ENCODE results near the gene C4B. TPM values are rescaled to one million over a fixed set of nuclear protein-coding genes. Genes with fewer than 3 reads are reported as not detected.
A peak's percentile ranks its signal among the peaks of the same experiment; 100 is the strongest.
"Not testable (repeated sequence)": the region's sequence is repeated elsewhere in the genome, so short reads cannot be mapped to it uniquely, and the experiment has no call there.

C4B gene
- total and polyA plus RNA-seq, 2 donors: 47.4 to 262 TPM

- peaks cover 18 to 24% of the 10 kb centered on the region in 2 donors for H3K4me1 ChIP-seq (ENCODE audit: control insufficient read depth in 2 of 2, insufficient read depth in 2 of 2, low read length in 2 of 2)
- peaks cover 52 to 54% of the 10 kb centered on the region in 2 donors for H3K36me3 ChIP-seq (ENCODE audit: control insufficient read depth in 2 of 2, insufficient read depth in 2 of 2, low read length in 1 of 2)
- WGBS: 96% methylated on average over 17 of the region's 17 CpGs
- no peak for DNase-seq (ENCODE audit: low read depth in 6 of 9, low spot score in 9 of 9)
- peaks cover 1 to 3% of the 10 kb centered on the region in 2 donors for H3K9me3 ChIP-seq (ENCODE audit: control insufficient read depth in 2 of 2, insufficient read depth in 1 of 2, low read length in 1 of 2)
- no peaks in the 10 kb centered on the region for H3K27me3 ChIP-seq (ENCODE audit: control insufficient read depth in 2 of 2, insufficient read depth in 1 of 2, low read length in 1 of 2)
- no peak overlapping the region for H3K4me3 ChIP-seq (ENCODE audit: low read length in 2 of 2)
- H3K27ac ChIP-seq (ENCODE audit: low read depth in 1 of 2, low read length in 1 of 2): no peak overlapping the region
Measured at GRCh38 chr6:31969712-31970603, 44.6 kb upstream of the C4B start.

GRCh38 chr6:31970604-31971271 lies 43.9 kb upstream of the C4B start:
- Histone ChIP-seq H3K36me3 (ENCODE audit: control insufficient read depth in 2 of 2, insufficient read depth in 2 of 2, low read length in 1 of 2) (peaks cover 47 to 48% of the 10 kb centered on the region in 2 donors), H3K4me3 (ENCODE audit: low read length in 2 of 2) (peak overlapping the region; percentile 78 to 99), H3K9me3 (ENCODE audit: control insufficient read depth in 2 of 2, insufficient read depth in 1 of 2, low read length in 1 of 2) (peaks cover 1 to 3% of the 10 kb centered on the region in 2 donors), H3K27me3 (ENCODE audit: control insufficient read depth in 2 of 2, insufficient read depth in 1 of 2, low read length in 1 of 2) (no peaks in the 10 kb centered on the region), H3K4me1 (ENCODE audit: control insufficient read depth in 2 of 2, insufficient read depth in 2 of 2, low read length in 2 of 2) (peaks cover 18 to 24% of the 10 kb centered on the region in 2 donors), H3K27ac (ENCODE audit: low read depth in 1 of 2, low read length in 1 of 2) (peak overlapping the region; percentile 99)
- no peak for DNase-seq (ENCODE audit: low read depth in 6 of 9, low spot score in 9 of 9)
- WGBS: 94% methylated on average over 18 of the region's 18 CpGs

- no peak for DNase-seq (ENCODE audit: low read depth in 6 of 9, low spot score in 9 of 9)
- Histone ChIP-seq H3K4me1 (ENCODE audit: control insufficient read depth in 2 of 2, insufficient read depth in 2 of 2, low read length in 2 of 2) (peaks cover 18 to 24% of the 10 kb centered on the region in 2 donors), H3K27me3 (ENCODE audit: control insufficient read depth in 2 of 2, insufficient read depth in 1 of 2, low read length in 1 of 2) (no peaks in the 10 kb centered on the region), H3K9me3 (ENCODE audit: control insufficient read depth in 2 of 2, insufficient read depth in 1 of 2, low read length in 1 of 2) (peaks cover 1 to 3% of the 10 kb centered on the region in 2 donors), H3K4me3 (ENCODE audit: low read length in 2 of 2) (peak overlapping the region; percentile 78 to 99), H3K27ac (ENCODE audit: low read depth in 1 of 2, low read length in 1 of 2) (peak overlapping the region; percentile 99), H3K36me3 (ENCODE audit: control insufficient read depth in 2 of 2, insufficient read depth in 2 of 2, low read length in 1 of 2) (peaks cover 41% of the 10 kb centered on the region in 2 donors)
- WGBS: 31% methylated on average over 29 of the region's 29 CpGs
Measured at GRCh38 chr6:31971279-31971992, 43.2 kb upstream of the C4B start.

- Histone ChIP-seq H3K4me1 (ENCODE audit: control insufficient read depth in 2 of 2, insufficient read depth in 2 of 2, low read length in 2 of 2) (peaks cover 18 to 24% of the 10 kb centered on the region in 2 donors), H3K4me3 (ENCODE audit: low read length in 2 of 2) (peak within 1 kb of the TSS; percentile 78 to 99), H3K9me3 (ENCODE audit: control insufficient read depth in 2 of 2, insufficient read depth in 1 of 2, low read length in 1 of 2) (peaks cover 1 to 3% of the 10 kb centered on the region in 2 donors), H3K27me3 (ENCODE audit: control insufficient read depth in 2 of 2, insufficient read depth in 1 of 2, low read length in 1 of 2) (no peaks in the 10 kb centered on the region), H3K36me3 (ENCODE audit: control insufficient read depth in 2 of 2, insufficient read depth in 2 of 2, low read length in 1 of 2) (peaks cover 34% of the 10 kb centered on the region in 2 donors), H3K27ac (ENCODE audit: low read depth in 1 of 2, low read length in 1 of 2) (peak within 1 kb of the TSS; percentile 99)
- under 1% methylated on average over 62 of the region's 62 CpGs for WGBS
- peak; percentile 95 to 99 (median 96) for DNase-seq (ENCODE audit: low read depth in 6 of 9, low spot score in 9 of 9)
Measured at GRCh38 chr6:31971993-31972708, 42.4 kb upstream of the C4B start, which contains the start of gene DXO. Gene DXO, minus strand, starts transcription at chr6:31972138. Its CDS starts 463 bp downstream, at chr6:31971675.

GRCh38 chr6:31972709-31973350 lies 41.8 kb upstream of the C4B start:
- Histone ChIP-seq H3K4me3 (ENCODE audit: low read length in 2 of 2) (peak overlapping the region; percentile 78 to 99), H3K9me3 (ENCODE audit: control insufficient read depth in 2 of 2, insufficient read depth in 1 of 2, low read length in 1 of 2) (peaks cover 1 to 3% of the 10 kb centered on the region in 2 donors), H3K4me1 (ENCODE audit: control insufficient read depth in 2 of 2, insufficient read depth in 2 of 2, low read length in 2 of 2) (peaks cover 18 to 24% of the 10 kb centered on the region in 2 donors), H3K27me3 (ENCODE audit: control insufficient read depth in 2 of 2, insufficient read depth in 1 of 2, low read length in 1 of 2) (no peaks in the 10 kb centered on the region), H3K36me3 (ENCODE audit: control insufficient read depth in 2 of 2, insufficient read depth in 2 of 2, low read length in 1 of 2) (peaks cover 27% of the 10 kb centered on the region in 2 donors), H3K27ac (ENCODE audit: low read depth in 1 of 2, low read length in 1 of 2) (peak overlapping the region; percentile 99)
- no peak for DNase-seq (ENCODE audit: low read depth in 6 of 9, low spot score in 9 of 9)
- 17% methylated on average over 19 of the region's 19 CpGs for WGBS

- not testable (repeated sequence) for H3K27ac ChIP-seq (ENCODE audit: low read depth in 1 of 2, low read length in 1 of 2); H3K27me3 ChIP-seq (ENCODE audit: control insufficient read depth in 2 of 2, insufficient read depth in 1 of 2, low read length in 1 of 2); H3K4me3 ChIP-seq (ENCODE audit: low read length in 2 of 2); DNase-seq (ENCODE audit: low read depth in 6 of 9, low spot score in 9 of 9); H3K9me3 ChIP-seq (ENCODE audit: control insufficient read depth in 2 of 2, insufficient read depth in 1 of 2, low read length in 1 of 2)
- peaks cover 13 to 24% of the 10 kb centered on the region in 2 donors for H3K4me1 ChIP-seq (ENCODE audit: control insufficient read depth in 2 of 2, insufficient read depth in 2 of 2, low read length in 2 of 2)
- H3K36me3 ChIP-seq (ENCODE audit: control insufficient read depth in 2 of 2, insufficient read depth in 2 of 2, low read length in 1 of 2): peaks cover 0 to 14% of the 10 kb centered on the region in 2 donors
- WGBS: 98% methylated on average over 29 of the region's 30 CpGs
Measured at GRCh38 chr6:31976065-31976464, 38.5 kb upstream of the C4B start.

- DNase-seq (ENCODE audit: low read depth in 6 of 9, low spot score in 9 of 9): no peak
- WGBS: 98% methylated on average over 12 of the region's 12 CpGs
- H3K27me3 ChIP-seq (ENCODE audit: control insufficient read depth in 2 of 2, insufficient read depth in 1 of 2, low read length in 1 of 2): no peaks in the 10 kb centered on the region
- H3K27ac ChIP-seq (ENCODE audit: low read depth in 1 of 2, low read length in 1 of 2): no peak overlapping the region
- H3K36me3 ChIP-seq (ENCODE audit: control insufficient read depth in 2 of 2, insufficient read depth in 2 of 2, low read length in 1 of 2): peaks cover 0 to 14% of the 10 kb centered on the region in 2 donors
- no peaks in the 10 kb centered on the region for H3K9me3 ChIP-seq (ENCODE audit: control insufficient read depth in 2 of 2, insufficient read depth in 1 of 2, low read length in 1 of 2)
- H3K4me3 ChIP-seq (ENCODE audit: low read length in 2 of 2): no peak overlapping the region
- H3K4me1 ChIP-seq (ENCODE audit: control insufficient read depth in 2 of 2, insufficient read depth in 2 of 2, low read length in 2 of 2): peaks cover 2 to 11% of the 10 kb centered on the region in 2 donors
Measured at GRCh38 chr6:31977816-31978431, 36.7 kb upstream of the C4B start.

GRCh38 chr6:31978831-31979230 lies 35.8 kb upstream of the C4B start:
- H3K4me1 ChIP-seq (ENCODE audit: control insufficient read depth in 2 of 2, insufficient read depth in 2 of 2, low read length in 2 of 2): peaks cover 0 to 9% of the 10 kb centered on the region in 2 donors
- no peak overlapping the region for H3K27ac ChIP-seq (ENCODE audit: low read depth in 1 of 2, low read length in 1 of 2)
- DNase-seq (ENCODE audit: low read depth in 6 of 9, low spot score in 9 of 9): no peak
- 97% methylated on average over 5 of the region's 5 CpGs for WGBS
- H3K36me3 ChIP-seq (ENCODE audit: control insufficient read depth in 2 of 2, insufficient read depth in 2 of 2, low read length in 1 of 2): peaks cover 0 to 14% of the 10 kb centered on the region in 2 donors
- no peaks in the 10 kb centered on the region for H3K27me3 ChIP-seq (ENCODE audit: control insufficient read depth in 2 of 2, insufficient read depth in 1 of 2, low read length in 1 of 2)
- H3K9me3 ChIP-seq (ENCODE audit: control insufficient read depth in 2 of 2, insufficient read depth in 1 of 2, low read length in 1 of 2): no peaks in the 10 kb centered on the region
- H3K4me3 ChIP-seq (ENCODE audit: low read length in 2 of 2): no peak overlapping the region
